SU-DHL-6 (cell line): ENCODE data around the gene RILPL1.
"Not testable (repeated sequence)": the region's sequence is repeated elsewhere in the genome, so short reads cannot be mapped to it uniquely, and the experiment has no call there.

Experiments used
- H2AFZ ChIP-seq: fragments of 200-600 bp; sonication (generic); 2 replicates; pipeline ENCODE4 v1.6.1; 2014; ENCODE audit warnings: low read depth, mild to moderate bottlenecking, moderate library complexity, mixed read lengths, antibody characterized with exemption, low read length; ENCODE audit not compliant: severe bottlenecking
- H3F3A ChIP-seq: fragments of 200-600 bp; shearing (Covaris generic); 2 replicates; pipeline ENCODE4 v1.6.0; 2016; ENCODE audit warnings: antibody characterized with exemption, mild to moderate bottlenecking; ENCODE audit not compliant: insufficient read depth
- H3K27ac ChIP-seq: fragments of 200-600 bp; sonication (generic); 2 replicates; pipeline ENCODE4 v1.5.1; 2016; ENCODE audit warnings: low read depth, mild to moderate bottlenecking, low read length, moderate library complexity, mixed read lengths
- H3K27me3 ChIP-seq: fragments of 200-600 bp; sonication (generic), shearing (Covaris generic); 2 replicates; pipeline ENCODE4 v1.6.0; 2014; ENCODE audit warnings: mild to moderate bottlenecking, low read length
- H3K36me3 ChIP-seq: fragments of 200-600 bp; sonication (generic); 2 replicates; pipeline ENCODE4 v1.6.1; 2014; ENCODE audit warnings: mild to moderate bottlenecking, low read length, mixed read lengths
- H3K4me2 ChIP-seq: fragments of 300-600, 200-600 bp; shearing (Covaris generic), sonication (generic); 2 replicates; pipeline ENCODE4 v1.6.0; 2014; ENCODE audit warnings: low read length, low read depth, mild to moderate bottlenecking; ENCODE audit not compliant: poor library complexity, severe bottlenecking
- H3K4me3 ChIP-seq: fragments of 200-600 bp; sonication (generic); 2 replicates; pipeline ENCODE4 v1.5.1; 2014; ENCODE audit warnings: antibody characterized with exemption, low read length, mild to moderate bottlenecking, mixed read lengths; ENCODE audit not compliant: insufficient read depth, poor library complexity, severe bottlenecking
- H3K79me2 ChIP-seq: fragments of 200-600 bp; sonication (generic); 2 replicates; pipeline ENCODE4 v1.6.1; 2014; ENCODE audit warnings: mild to moderate bottlenecking, low read length, moderate library complexity; ENCODE audit not compliant: insufficient read depth
- H3K9ac ChIP-seq: fragments of 200-600 bp; sonication (generic); 2 replicates; pipeline ENCODE4 v1.7.0; 2014; ENCODE audit warnings: mild to moderate bottlenecking, low read length
- H3K9me2 ChIP-seq: fragments of 200-600 bp; sonication (generic); replicated peaks from 2 replicates; pipeline ENCODE4 v1.6.1; 2014; ENCODE audit warnings: low read length; ENCODE audit not compliant: insufficient read depth
- H3K9me3 ChIP-seq: fragments of 200-600 bp; sonication (generic); 2 replicates; pipeline ENCODE4 v1.6.1; 2014; ENCODE audit warnings: low read length, mixed read lengths; ENCODE audit not compliant: insufficient read depth
- H4K20me1 ChIP-seq: fragments of 200-600 bp; sonication (generic); 2 replicates; pipeline ENCODE4 v1.6.1; 2014; ENCODE audit warnings: low read depth, mild to moderate bottlenecking, antibody characterized with exemption, low read length, moderate library complexity, mixed read lengths
- EZH2phosphoT487 ChIP-seq: fragments of 200-600 bp; sonication (generic), shearing (Covaris generic); conservative IDR thresholded peaks from 2 replicates; pipeline ENCODE4 v1.6.1; 2018; ENCODE audit warnings: mild to moderate bottlenecking, antibody characterized with exemption, low read length, moderate library complexity, mixed read lengths
- TF ChIP-seq, protein P1 (sequence below): fragments of 200-600 bp; sonication (generic); IDR thresholded peaks from one replicate; pipeline ENCODE4 v1.5.1; 2017; ENCODE audit warnings: antibody characterized with exemption, mild to moderate bottlenecking, low read length, moderate library complexity; ENCODE audit not compliant: insufficient read depth, poor library complexity, severe bottlenecking

The RILPL1 gene

DNA sequence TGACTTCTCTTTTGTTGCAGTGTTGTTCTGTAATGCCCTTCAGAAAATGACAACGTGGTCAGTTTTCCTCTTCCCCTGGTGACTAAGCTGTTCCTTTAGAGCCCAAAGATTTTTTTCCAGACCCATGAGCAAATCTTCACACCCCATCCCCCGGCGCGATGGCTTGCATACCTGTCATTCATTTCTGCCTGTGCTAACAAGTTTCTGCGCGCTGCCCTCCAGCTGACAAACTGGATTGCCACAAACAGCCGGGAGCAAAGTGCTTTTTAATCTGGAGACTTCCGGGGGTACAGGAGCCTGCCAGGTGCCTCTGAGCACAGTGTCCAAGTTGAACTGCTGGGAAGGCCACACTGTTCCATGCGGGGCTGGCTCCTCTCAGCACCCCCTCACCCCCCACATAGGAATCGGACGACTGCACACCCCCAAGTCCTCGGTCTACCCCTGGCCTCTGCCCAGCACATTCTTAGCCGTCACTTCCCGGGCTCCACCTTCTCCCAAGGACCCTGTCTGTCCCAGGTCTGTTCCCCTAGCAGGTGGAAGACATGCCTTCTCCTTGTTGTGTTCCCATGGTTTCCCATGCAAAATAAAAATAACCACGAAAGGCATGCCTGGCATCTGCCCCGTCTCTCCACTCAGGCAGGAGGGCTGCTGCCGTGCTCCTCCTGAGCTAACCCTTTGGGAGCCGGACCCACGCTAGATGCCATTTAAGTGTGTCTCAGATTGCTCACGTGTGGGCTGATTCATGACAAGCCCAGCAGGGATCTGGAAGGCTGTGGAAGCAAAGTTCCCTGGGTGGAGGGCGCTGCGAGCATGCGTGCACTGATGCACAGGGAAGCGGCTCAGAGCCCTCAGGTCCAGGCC, 14.1 kb downstream of the RILPL1 start:
- Histone ChIP-seq H3K4me3 (no peak overlapping the region), H3K79me2 (no peaks in the 10 kb centered on the region), H3K27ac (no peak overlapping the region), H3K9me2 (no peaks in the 10 kb centered on the region), H3K27me3 (no peaks in the 10 kb centered on the region), H3K36me3 (no peaks in the 10 kb centered on the region), H4K20me1 (no peaks in the 10 kb centered on the region), H3K9me3 (no peaks in the 10 kb centered on the region), H2AFZ (no peak overlapping the region), H3K4me2 (no peak overlapping the region), H3F3A (no peaks in the 10 kb centered on the region), H3K9ac (no peak overlapping the region)
- TF ChIP-seq, protein P1, sequence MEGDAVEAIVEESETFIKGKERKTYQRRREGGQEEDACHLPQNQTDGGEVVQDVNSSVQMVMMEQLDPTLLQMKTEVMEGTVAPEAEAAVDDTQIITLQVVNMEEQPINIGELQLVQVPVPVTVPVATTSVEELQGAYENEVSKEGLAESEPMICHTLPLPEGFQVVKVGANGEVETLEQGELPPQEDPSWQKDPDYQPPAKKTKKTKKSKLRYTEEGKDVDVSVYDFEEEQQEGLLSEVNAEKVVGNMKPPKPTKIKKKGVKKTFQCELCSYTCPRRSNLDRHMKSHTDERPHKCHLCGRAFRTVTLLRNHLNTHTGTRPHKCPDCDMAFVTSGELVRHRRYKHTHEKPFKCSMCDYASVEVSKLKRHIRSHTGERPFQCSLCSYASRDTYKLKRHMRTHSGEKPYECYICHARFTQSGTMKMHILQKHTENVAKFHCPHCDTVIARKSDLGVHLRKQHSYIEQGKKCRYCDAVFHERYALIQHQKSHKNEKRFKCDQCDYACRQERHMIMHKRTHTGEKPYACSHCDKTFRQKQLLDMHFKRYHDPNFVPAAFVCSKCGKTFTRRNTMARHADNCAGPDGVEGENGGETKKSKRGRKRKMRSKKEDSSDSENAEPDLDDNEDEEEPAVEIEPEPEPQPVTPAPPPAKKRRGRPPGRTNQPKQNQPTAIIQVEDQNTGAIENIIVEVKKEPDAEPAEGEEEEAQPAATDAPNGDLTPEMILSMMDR: no peak
- TF ChIP-seq EZH2phosphoT487: no peak

DNA sequence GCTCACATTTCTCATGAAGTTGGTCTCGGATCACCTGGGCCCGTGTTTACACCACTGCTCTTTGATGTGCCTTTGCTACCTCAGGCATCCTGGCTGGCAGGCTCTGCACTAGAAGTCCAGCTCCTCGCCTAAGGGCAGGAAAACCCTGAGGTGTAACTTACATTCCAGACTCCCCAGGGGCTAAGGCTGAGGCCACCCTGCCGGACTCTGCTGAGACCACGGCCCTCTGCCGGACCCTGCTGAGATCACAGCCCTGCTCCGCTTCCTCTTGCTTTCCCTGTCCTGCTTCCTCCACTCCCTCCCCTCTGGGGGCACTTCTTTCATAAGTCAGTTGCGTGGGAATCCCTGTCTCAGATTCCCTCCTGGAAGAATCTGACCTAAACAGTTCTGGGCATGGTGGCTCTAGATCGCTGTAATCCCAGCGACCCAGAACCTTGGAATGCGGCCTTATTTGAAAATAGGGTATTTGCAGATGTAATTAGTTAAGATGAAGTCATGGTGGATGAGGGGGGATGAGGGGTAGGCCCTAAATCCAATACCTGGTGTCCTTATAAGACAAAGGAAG, 17.2 kb downstream of the RILPL1 start:
- Histone ChIP-seq H3K27ac (no peak overlapping the region), H3F3A (no peaks in the 10 kb centered on the region), H3K27me3 (no peaks in the 10 kb centered on the region), H3K79me2 (no peaks in the 10 kb centered on the region), H3K9me3 (no peaks in the 10 kb centered on the region), H3K4me2 (no peak overlapping the region), H3K9ac (no peak overlapping the region), H3K36me3 (no peaks in the 10 kb centered on the region), H3K4me3 (no peak overlapping the region), H4K20me1 (no peaks in the 10 kb centered on the region), H2AFZ (no peak overlapping the region), H3K9me2 (no peaks in the 10 kb centered on the region)
- TF ChIP-seq, protein P1: no peak
- no peak for TF ChIP-seq EZH2phosphoT487

DNA sequence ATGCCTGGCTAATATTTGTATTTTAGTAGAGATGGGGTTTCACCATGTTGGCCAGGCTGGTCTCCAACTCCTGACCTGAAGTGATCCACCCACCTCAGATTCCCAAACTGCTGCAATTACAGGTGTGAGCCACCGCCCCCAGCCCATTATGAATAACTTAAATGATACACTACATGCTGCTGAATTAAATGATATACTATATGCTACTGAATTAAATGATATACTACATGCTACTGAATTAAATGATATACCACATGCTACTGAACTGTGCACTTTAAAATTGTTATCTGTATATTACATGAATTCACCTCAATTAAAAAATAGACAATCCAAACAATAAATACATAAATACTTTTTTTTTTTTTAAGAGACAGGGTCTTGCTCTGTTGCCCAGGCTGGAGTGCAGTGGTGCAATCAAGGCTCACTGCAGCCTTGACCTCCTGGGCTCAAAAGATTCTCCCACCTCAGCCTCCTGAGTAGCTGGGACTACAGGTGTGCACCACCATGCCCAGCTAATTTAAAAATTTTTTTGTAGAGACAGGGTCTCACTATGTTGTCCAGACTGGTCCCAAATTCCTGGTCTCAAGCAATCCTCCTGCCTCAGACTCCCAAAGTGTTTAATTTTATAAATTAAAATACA, 18.8 kb downstream of the RILPL1 start:
- H3K4me3 ChIP-seq, H3K79me2 ChIP-seq, H3F3A ChIP-seq, H3K9ac ChIP-seq, H3K36me3 ChIP-seq, H3K4me2 ChIP-seq, H4K20me1 ChIP-seq, H3K9me2 ChIP-seq, H2AFZ ChIP-seq, H3K9me3 ChIP-seq, H3K27ac ChIP-seq, H3K27me3 ChIP-seq: not testable (repeated sequence)

DNA sequence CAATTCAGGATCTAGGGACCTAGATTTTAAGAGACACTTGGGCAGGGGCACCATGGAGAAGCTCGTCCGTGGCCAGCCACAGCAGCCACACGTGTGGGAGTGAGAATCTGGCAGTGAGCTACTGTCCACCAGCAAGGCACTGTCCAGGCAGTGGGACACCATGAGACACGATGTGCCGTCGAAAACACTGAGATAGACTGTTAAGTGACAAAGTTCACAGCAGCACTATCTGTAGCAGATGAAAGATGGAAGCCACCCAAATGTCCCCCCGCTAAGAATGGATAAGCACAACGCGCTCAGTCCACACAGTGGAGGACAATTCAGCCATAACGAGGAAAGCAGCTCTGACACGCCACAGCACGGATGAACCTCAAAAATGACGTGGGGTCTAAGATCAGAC, 19.7 kb downstream of the RILPL1 start:
- Histone ChIP-seq H3K4me3 (no peak overlapping the region), H2AFZ (no peak overlapping the region), H3K9ac (no peak overlapping the region), H3K27me3 (no peaks in the 10 kb centered on the region), H3K27ac (no peak overlapping the region), H3K79me2 (no peaks in the 10 kb centered on the region), H3K9me3 (no peaks in the 10 kb centered on the region), H3K36me3 (no peaks in the 10 kb centered on the region), H3F3A (no peaks in the 10 kb centered on the region), H4K20me1 (no peaks in the 10 kb centered on the region), H3K9me2 (no peaks in the 10 kb centered on the region), H3K4me2 (no peak overlapping the region)
- TF ChIP-seq EZH2phosphoT487: no peak
- TF ChIP-seq, protein P1: no peak
